IPS-20b (cell line): Measurements from ENCODE around the gene SNX25.
"Not testable (repeated sequence)": the region's sequence is repeated elsewhere in the genome, so short reads cannot be mapped to it uniquely, and the experiment has no call there.

Source experiments
- H3K27ac ChIP-seq: one replicate; pipeline ENCODE4 v1.5.1; 2013; ENCODE audit warnings: low read length
- H3K27me3 ChIP-seq: 2 replicates; pipeline ENCODE4 v1.6.1; 2013; ENCODE audit warnings: mild to moderate bottlenecking, low read length, inconsistent platforms; ENCODE audit not compliant: insufficient read depth
- H3K36me3 ChIP-seq: 2 replicates; pipeline ENCODE4 v1.6.1; 2013; ENCODE audit warnings: low read depth, mild to moderate bottlenecking, inconsistent platforms, low read length, moderate library complexity; ENCODE audit not compliant: insufficient read depth
- H3K4me1 ChIP-seq: 2 replicates; pipeline ENCODE4 v1.6.1; 2013; ENCODE audit warnings: mild to moderate bottlenecking, control low read depth, inconsistent platforms, low read length, moderate library complexity; ENCODE audit not compliant: insufficient read depth
- H3K4me3 ChIP-seq: 2 replicates; pipeline ENCODE4 v1.5.1; 2013; ENCODE audit warnings: mild to moderate bottlenecking, low read length, inconsistent platforms
- H3K9ac ChIP-seq: 2 replicates; pipeline ENCODE4 v1.6.1; 2013; ENCODE audit warnings: low read depth, mild to moderate bottlenecking, inconsistent platforms, low read length, moderate library complexity
- H3K9me3 ChIP-seq: 2 replicates; pipeline ENCODE4 v1.6.1; 2013; ENCODE audit warnings: mild to moderate bottlenecking, low read depth, low read length, inconsistent platforms; ENCODE audit not compliant: insufficient read depth

The SNX25 gene

GRCh38 chr4:185238215-185238681 lies 28.9 kb downstream of the SNX25 start:
- Histone ChIP-seq H3K4me1 (no peaks in the 10 kb centered on the region; the same call in 1 of the 2 replicates), H3K9me3 (peaks cover 8% of the 10 kb centered on the region), H3K27ac (no peak overlapping the region), H3K4me3 (no peak overlapping the region), H3K27me3 (no peaks in the 10 kb centered on the region), H3K36me3 (no peaks in the 10 kb centered on the region), H3K9ac (no peak overlapping the region)

- H3K36me3 ChIP-seq: no peaks in the 10 kb centered on the region
- H3K27me3 ChIP-seq: no peaks in the 10 kb centered on the region
- no peak overlapping the region for H3K9ac ChIP-seq
- no peak overlapping the region for H3K4me3 ChIP-seq
- H3K9me3 ChIP-seq: peaks cover 8% of the 10 kb centered on the region
- H3K4me1 ChIP-seq: no peaks in the 10 kb centered on the region; the same call in 1 of the 2 replicates
- H3K27ac ChIP-seq: no peak overlapping the region
Observed at GRCh38 chr4:185238750-185239149, 29.4 kb downstream of the SNX25 start.

GRCh38 chr4:185240486-185240885 lies 31.1 kb downstream of the SNX25 start:
- H3K27ac ChIP-seq, H3K9ac ChIP-seq, H3K27me3 ChIP-seq, H3K9me3 ChIP-seq, H3K36me3 ChIP-seq, H3K4me1 ChIP-seq, H3K4me3 ChIP-seq: not testable (repeated sequence)

- Histone ChIP-seq H3K27me3 (no peaks in the 10 kb centered on the region), H3K36me3 (no peaks in the 10 kb centered on the region), H3K4me1 (peaks cover 5% of the 10 kb centered on the region; the same call in 1 of the 2 replicates), H3K9me3 (peaks cover 8% of the 10 kb centered on the region), H3K4me3 (no peak overlapping the region), H3K9ac (no peak overlapping the region), H3K27ac (no peak overlapping the region)
Observed at GRCh38 chr4:185242749-185243533, 33.5 kb downstream of the SNX25 start.

GRCh38 chr4:185243879-185244278 lies 34.5 kb downstream of the SNX25 start:
- H3K27me3 ChIP-seq: no peaks in the 10 kb centered on the region
- H3K27ac ChIP-seq: no peak overlapping the region
- H3K36me3 ChIP-seq: no peaks in the 10 kb centered on the region
- H3K9ac ChIP-seq: no peak overlapping the region
- peaks cover 2% of the 10 kb centered on the region for H3K9me3 ChIP-seq
- H3K4me1 ChIP-seq: peaks cover 5% of the 10 kb centered on the region; the same call in 1 of the 2 replicates
- H3K4me3 ChIP-seq: no peak overlapping the region

GRCh38 chr4:185244763-185245162 lies 35.4 kb downstream of the SNX25 start:
- H3K9me3 ChIP-seq: no peaks in the 10 kb centered on the region

DNA sequence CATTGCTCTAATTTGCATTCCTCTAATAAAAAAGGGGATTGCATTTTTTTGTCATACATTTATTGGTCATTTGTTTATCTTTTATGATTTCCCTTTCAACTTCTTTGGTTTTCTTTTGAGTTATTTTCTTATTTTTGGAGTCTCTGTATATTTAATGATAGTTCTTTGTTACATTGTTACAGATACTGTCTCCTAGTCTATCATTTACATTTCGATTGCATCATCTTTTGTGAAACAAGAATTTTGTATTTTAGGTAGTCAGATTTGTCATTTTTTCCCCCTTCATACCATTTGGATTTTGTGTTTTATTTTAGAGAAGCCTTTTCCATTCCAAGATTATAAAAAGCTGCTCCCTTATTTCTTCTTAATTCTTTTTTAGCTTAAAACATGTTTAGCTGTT lies 37.1 kb downstream of the SNX25 start:
- H3K27ac ChIP-seq: no peak overlapping the region
- no peaks in the 10 kb centered on the region for H3K27me3 ChIP-seq
- no peaks in the 10 kb centered on the region for H3K36me3 ChIP-seq
- H3K4me1 ChIP-seq: peaks cover 5% of the 10 kb centered on the region; the same call in 1 of the 2 replicates
- H3K4me3 ChIP-seq: no peak overlapping the region
- H3K9me3 ChIP-seq: no peaks in the 10 kb centered on the region
- peak overlapping the region; percentile 31; the same call in 1 of the 2 replicates for H3K9ac ChIP-seq

More at GRCh38 chr4:185244763-185245162, 35.4 kb downstream of the SNX25 start:
- no peak overlapping the region for H3K27ac ChIP-seq
- no peak overlapping the region for H3K4me3 ChIP-seq
- no peak overlapping the region for H3K9ac ChIP-seq
- H3K36me3 ChIP-seq: no peaks in the 10 kb centered on the region
- no peaks in the 10 kb centered on the region for H3K27me3 ChIP-seq
- peaks cover 5% of the 10 kb centered on the region; the same call in 1 of the 2 replicates for H3K4me1 ChIP-seq

DNA sequence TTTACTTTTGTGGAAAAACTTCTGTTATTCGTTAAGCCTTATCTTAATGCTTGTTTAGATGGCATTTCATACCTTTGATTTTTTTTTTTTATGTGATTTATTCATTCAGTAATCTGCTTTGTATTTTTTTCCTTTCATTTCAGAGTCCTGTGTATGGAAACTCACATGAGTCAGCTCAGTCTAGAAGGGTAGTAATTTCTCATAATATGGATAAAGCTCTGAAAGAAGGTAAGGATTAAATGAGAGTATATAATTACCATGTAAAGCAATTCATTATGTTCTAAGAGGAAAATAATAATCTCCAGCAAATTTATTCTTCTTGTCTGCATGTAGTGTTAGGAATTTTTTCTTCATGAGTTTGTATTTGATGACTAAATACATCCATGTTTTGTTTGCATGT lies 37.8 kb downstream of the SNX25 start:
- H3K4me3 ChIP-seq: no peak overlapping the region
- peaks cover 11% of the 10 kb centered on the region; the same call in 1 of the 2 replicates for H3K4me1 ChIP-seq
- no peak overlapping the region for H3K9ac ChIP-seq
- H3K9me3 ChIP-seq: no peaks in the 10 kb centered on the region
- no peaks in the 10 kb centered on the region for H3K36me3 ChIP-seq
- no peaks in the 10 kb centered on the region for H3K27me3 ChIP-seq
- H3K27ac ChIP-seq: no peak overlapping the region

DNA sequence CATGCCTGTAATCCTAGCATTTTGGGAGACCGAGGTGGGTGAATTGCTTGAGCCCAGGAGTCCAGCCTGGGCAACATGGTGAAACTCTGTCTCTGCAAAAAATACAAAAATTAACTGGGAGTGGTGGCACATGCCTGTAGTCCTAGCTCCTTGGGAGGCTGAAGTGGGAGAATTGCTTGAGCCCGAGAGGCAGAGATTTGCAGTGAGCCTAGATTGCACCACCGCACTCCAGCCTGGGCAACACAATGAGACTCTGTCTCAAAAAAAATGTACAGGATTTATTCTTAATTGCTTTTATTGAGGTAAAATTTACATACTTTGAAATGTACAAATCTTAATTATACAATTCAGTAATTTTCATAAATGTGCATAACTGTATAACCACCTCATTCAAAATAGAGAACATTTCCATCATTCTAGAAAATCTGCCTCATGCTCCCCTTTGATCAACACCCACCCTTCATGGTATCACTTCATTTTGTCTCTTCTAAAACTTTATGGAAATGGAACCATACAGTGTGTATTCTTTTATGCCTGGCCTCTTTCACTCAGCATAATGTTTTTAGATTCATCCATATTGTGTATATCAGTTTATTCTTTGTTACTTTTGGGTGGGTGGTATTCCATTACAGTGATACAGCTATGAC lies 39.1 kb downstream of the SNX25 start:
- H3K9ac ChIP-seq: no peak overlapping the region
- H3K9me3 ChIP-seq: no peaks in the 10 kb centered on the region
- H3K27me3 ChIP-seq: no peaks in the 10 kb centered on the region
- H3K27ac ChIP-seq: no peak overlapping the region
- peaks cover 17% of the 10 kb centered on the region; the same call in 1 of the 2 replicates for H3K4me1 ChIP-seq
- no peak overlapping the region for H3K4me3 ChIP-seq
- H3K36me3 ChIP-seq: no peaks in the 10 kb centered on the region

- no peaks in the 10 kb centered on the region for H3K9me3 ChIP-seq
- H3K4me3 ChIP-seq: no peak overlapping the region
- no peak overlapping the region for H3K9ac ChIP-seq
- H3K27ac ChIP-seq: no peak overlapping the region
- H3K27me3 ChIP-seq: no peaks in the 10 kb centered on the region
- H3K4me1 ChIP-seq: peaks cover 20% of the 10 kb centered on the region; the same call in 1 of the 2 replicates
- H3K36me3 ChIP-seq: no peaks in the 10 kb centered on the region
Observed at GRCh38 chr4:185249105-185249504, 39.7 kb downstream of the SNX25 start.

- peaks cover 21% of the 10 kb centered on the region; the same call in 1 of the 2 replicates for H3K4me1 ChIP-seq
- H3K36me3 ChIP-seq: no peaks in the 10 kb centered on the region
- H3K9me3 ChIP-seq: no peaks in the 10 kb centered on the region
- H3K27me3 ChIP-seq: no peaks in the 10 kb centered on the region
- H3K27ac ChIP-seq: no peak overlapping the region
- H3K4me3 ChIP-seq: no peak overlapping the region
- H3K9ac ChIP-seq: no peak overlapping the region
Observed at GRCh38 chr4:185254434-185254833, 45.0 kb downstream of the SNX25 start.

DNA sequence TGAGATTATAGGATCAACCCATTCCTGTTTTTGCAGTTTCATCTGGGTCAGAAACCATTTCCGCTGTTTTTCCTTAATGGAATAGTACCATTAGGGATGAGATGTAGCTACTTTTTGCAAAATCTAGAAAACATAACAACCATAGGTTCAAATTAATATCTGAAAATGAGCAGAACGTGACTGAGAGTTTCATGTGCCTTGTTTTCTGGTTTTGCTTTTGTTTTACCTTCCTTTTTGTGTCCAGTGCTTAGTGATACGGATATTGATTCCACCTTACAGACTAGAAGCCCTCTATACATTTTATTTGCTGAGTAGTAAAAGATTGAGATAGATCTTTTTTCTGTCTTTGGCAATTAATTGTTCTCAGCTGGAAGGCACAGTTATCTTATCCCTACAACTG lies 46.5 kb downstream of the SNX25 start:
- Histone ChIP-seq H3K36me3 (no peaks in the 10 kb centered on the region), H3K4me3 (no peak overlapping the region), H3K9ac (no peak overlapping the region), H3K27ac (no peak overlapping the region), H3K4me1 (peaks cover 28% of the 10 kb centered on the region; the same call in 1 of the 2 replicates), H3K27me3 (no peaks in the 10 kb centered on the region), H3K9me3 (no peaks in the 10 kb centered on the region)
